ENCODE measurements around the gene CD63.

The CD63 gene

DNA sequence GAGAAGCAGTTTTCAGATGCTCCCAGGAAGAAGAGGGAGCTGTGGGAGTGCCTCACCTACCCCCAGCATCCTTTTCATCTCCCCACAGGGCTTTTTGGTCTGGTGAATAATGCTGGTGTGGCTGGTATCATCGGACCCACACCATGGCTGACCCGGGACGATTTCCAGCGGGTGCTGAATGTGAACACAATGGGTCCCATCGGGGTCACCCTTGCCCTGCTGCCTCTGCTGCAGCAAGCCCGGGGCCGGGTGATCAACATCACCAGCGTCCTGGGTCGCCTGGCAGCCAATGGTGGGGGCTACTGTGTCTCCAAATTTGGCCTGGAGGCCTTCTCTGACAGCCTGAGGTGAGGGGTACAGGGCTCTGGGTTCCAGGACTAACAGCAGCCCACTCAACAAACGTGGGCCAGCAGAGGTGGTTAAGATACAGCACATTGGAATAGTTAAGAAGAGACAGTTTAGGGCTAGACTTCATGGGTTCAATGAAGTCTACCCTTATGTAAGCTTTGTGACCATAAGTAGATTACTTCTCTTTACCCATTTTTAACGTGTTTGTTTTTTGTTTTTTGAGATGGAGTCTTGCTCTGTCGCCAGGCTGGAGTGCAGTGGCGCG lies 7.1 kb downstream of the CD63 start:
- no peaks in the 10 kb centered on the region for H3K27me3 ChIP-seq (ENCODE audit: insufficient read depth, low read depth)
- no peak overlapping the region for H3K27ac ChIP-seq
- TF ChIP-seq, protein P1, sequence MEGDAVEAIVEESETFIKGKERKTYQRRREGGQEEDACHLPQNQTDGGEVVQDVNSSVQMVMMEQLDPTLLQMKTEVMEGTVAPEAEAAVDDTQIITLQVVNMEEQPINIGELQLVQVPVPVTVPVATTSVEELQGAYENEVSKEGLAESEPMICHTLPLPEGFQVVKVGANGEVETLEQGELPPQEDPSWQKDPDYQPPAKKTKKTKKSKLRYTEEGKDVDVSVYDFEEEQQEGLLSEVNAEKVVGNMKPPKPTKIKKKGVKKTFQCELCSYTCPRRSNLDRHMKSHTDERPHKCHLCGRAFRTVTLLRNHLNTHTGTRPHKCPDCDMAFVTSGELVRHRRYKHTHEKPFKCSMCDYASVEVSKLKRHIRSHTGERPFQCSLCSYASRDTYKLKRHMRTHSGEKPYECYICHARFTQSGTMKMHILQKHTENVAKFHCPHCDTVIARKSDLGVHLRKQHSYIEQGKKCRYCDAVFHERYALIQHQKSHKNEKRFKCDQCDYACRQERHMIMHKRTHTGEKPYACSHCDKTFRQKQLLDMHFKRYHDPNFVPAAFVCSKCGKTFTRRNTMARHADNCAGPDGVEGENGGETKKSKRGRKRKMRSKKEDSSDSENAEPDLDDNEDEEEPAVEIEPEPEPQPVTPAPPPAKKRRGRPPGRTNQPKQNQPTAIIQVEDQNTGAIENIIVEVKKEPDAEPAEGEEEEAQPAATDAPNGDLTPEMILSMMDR (conservative IDR thresholded peaks at IDR 0.05; ENCODE audit: low read depth, low read length): no peak
- H3K36me3 ChIP-seq (ENCODE audit: insufficient read depth): no peaks in the 10 kb centered on the region; the same call in 1 of the 2 replicates
- H2AFZ ChIP-seq (ENCODE audit: low read depth): no peak overlapping the region
- H3K4me1 ChIP-seq (ENCODE audit: low read depth, poor library complexity, severe bottlenecking): peaks cover 38% of the 10 kb centered on the region
- H4K20me1 ChIP-seq (ENCODE audit: insufficient read depth): no peaks in the 10 kb centered on the region
- no peak overlapping the region for H3K4me2 ChIP-seq
- peaks cover 9% of the 10 kb centered on the region; the same call in 1 of the 2 replicates for H3K79me2 ChIP-seq (ENCODE audit: insufficient read depth, low read depth)
- no peak overlapping the region for H3K4me3 ChIP-seq (IDR thresholded peaks at IDR 0.05; ENCODE audit: insufficient read depth, low read depth, low read length)
- H3K9ac ChIP-seq: no peak overlapping the region

DNA sequence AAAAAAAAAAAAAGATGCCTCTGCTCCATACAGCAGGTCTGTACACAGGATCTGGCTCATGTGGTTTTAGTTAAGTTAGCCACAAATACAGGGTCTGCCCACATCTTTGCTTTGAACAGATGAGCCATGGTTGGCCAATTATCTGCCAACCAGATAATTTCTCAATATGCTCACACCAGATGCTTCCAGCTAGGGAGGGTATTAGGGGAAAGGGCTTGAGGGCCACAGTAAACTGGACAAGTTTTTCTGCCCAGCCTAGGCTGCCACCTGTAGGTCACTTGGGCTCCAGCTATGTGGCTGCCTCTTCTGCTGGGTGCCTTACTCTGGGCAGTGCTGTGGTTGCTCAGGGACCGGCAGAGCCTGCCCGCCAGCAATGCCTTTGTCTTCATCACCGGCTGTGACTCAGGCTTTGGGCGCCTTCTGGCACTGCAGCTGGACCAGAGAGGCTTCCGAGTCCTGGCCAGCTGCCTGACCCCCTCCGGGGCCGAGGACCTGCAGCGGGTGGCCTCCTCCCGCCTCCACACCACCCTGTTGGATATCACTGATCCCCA lies 7.8 kb downstream of the CD63 start:
- Histone ChIP-seq H3K27me3 (ENCODE audit: insufficient read depth, low read depth) (no peaks in the 10 kb centered on the region), H3K79me2 (ENCODE audit: insufficient read depth, low read depth) (peaks cover 10% of the 10 kb centered on the region; the same call in 1 of the 2 replicates), H3K36me3 (ENCODE audit: insufficient read depth) (no peaks in the 10 kb centered on the region; the same call in 1 of the 2 replicates), H3K4me2 (peak overlapping the region; percentile 2; the same call in 1 of the 2 replicates), H2AFZ (ENCODE audit: low read depth) (no peak overlapping the region), H4K20me1 (ENCODE audit: insufficient read depth) (no peaks in the 10 kb centered on the region), H3K4me3 (IDR thresholded peaks at IDR 0.05; ENCODE audit: insufficient read depth, low read depth, low read length) (no peak overlapping the region), H3K4me1 (ENCODE audit: low read depth, poor library complexity, severe bottlenecking) (peaks cover 38% of the 10 kb centered on the region), H3K27ac (no peak overlapping the region; the same call in 1 of the 2 replicates), H3K9ac (no peak overlapping the region)
- TF ChIP-seq, protein P1 (conservative IDR thresholded peaks at IDR 0.05; ENCODE audit: low read depth, low read length): peak; percentile 44

DNA sequence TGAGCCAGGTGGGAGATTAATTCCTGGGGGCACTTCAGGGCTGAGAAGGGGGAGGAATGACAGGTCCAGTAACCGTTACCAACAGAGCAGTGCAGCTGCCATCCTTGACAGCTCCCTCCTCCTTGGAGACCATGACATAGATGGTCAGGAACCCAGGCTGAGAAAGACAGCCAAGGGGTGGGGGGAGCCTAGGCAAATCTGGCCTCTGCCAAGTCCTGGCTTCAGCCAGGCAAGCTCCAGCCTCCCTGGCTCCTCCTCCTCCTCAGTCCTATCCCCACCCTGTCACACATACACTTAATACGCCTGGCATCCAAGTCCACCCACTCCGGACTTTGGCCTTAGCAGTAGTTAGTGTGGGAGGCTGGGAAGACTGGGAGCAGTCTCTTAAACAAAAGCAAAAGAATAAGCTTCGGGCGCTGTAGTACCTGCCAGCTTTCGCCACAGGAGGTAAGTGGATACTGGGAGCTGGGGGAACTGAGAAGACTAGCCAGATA lies 8.7 kb downstream of the CD63 start, which contains the start of gene RDH5:
RDH5 (plus strand) TSS at position 323 of the 494 bp plus-strand sequence. CDS start 792 bp downstream, outside the sequence.
- Histone ChIP-seq H3K36me3 (ENCODE audit: insufficient read depth) (no peaks in the 10 kb centered on the region), H3K79me2 (ENCODE audit: insufficient read depth, low read depth) (peaks cover 10% of the 10 kb centered on the region; the same call in 1 of the 2 replicates), H4K20me1 (ENCODE audit: insufficient read depth) (no peaks in the 10 kb centered on the region), H2AFZ (ENCODE audit: low read depth) (no peak within 1 kb of the TSS), H3K4me2 (peak within 1 kb of the TSS; percentile 2; the same call in 1 of the 2 replicates), H3K4me1 (ENCODE audit: low read depth, poor library complexity, severe bottlenecking) (peaks cover 43% of the 10 kb centered on the region), H3K27me3 (ENCODE audit: insufficient read depth, low read depth) (no peaks in the 10 kb centered on the region), H3K9ac (no peak within 1 kb of the TSS), H3K27ac (no peak within 1 kb of the TSS; the same call in 1 of the 2 replicates), H3K4me3 (IDR thresholded peaks at IDR 0.05; ENCODE audit: insufficient read depth, low read depth, low read length) (no peak within 1 kb of the TSS)
- TF ChIP-seq, protein P1 (conservative IDR thresholded peaks at IDR 0.05; ENCODE audit: low read depth, low read length): no peak

DNA sequence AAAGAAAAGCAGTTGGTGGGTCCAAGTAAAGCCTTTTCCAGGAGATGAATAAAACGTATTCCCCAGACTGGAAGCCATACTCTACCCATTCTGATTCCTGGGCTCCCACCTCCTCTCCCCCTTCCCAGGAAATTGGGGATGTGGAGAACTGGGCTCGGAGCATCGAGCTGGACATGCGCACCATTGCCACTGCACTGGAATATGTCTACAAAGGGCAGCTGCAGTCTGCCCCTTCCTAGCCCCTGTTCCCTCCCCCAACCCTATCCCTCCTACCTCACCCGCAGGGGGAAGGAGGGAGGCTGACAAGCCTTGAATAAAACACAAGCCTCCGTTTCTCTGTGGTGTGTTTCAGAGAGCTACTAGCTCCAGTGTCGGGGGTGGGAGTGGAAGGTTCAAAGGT lies 9.4 kb downstream of the CD63 start:
- no peak overlapping the region for H3K4me2 ChIP-seq
- peaks cover 46% of the 10 kb centered on the region for H3K4me1 ChIP-seq (ENCODE audit: low read depth, poor library complexity, severe bottlenecking)
- no peaks in the 10 kb centered on the region for H4K20me1 ChIP-seq (ENCODE audit: insufficient read depth)

More for the DNA sequence above, 9.4 kb downstream of the CD63 start:
- Histone ChIP-seq H3K79me2 (ENCODE audit: insufficient read depth, low read depth) (peaks cover 10% of the 10 kb centered on the region; the same call in 1 of the 2 replicates), H3K36me3 (ENCODE audit: insufficient read depth) (no peaks in the 10 kb centered on the region), H3K27me3 (ENCODE audit: insufficient read depth, low read depth) (no peaks in the 10 kb centered on the region), H3K27ac (no peak overlapping the region), H3K9ac (no peak overlapping the region), H2AFZ (ENCODE audit: low read depth) (no peak overlapping the region), H3K4me3 (IDR thresholded peaks at IDR 0.05; ENCODE audit: insufficient read depth, low read depth, low read length) (no peak overlapping the region)
- TF ChIP-seq, protein P1 (conservative IDR thresholded peaks at IDR 0.05; ENCODE audit: low read depth, low read length): no peak
